ENCODE results near the gene NAALADL2.

- no peak for TF ChIP-seq CTCF (IDR thresholded peaks at IDR 0.05)
- TF ChIP-seq EZH2 (IDR thresholded peaks at IDR 0.05; ENCODE audit: borderline replicate concordance, insufficient read depth, low read depth, low read length, poor library complexity, severe bottlenecking): no peak
These were observed 573.4 kb downstream of the NAALADL2 start for GRCh38 chr3:175432376-175433025.

All from B cell (primary cell).